ENCODE data around the gene SSRP1.

- no peak for TF ChIP-seq EZH2 (IDR thresholded peaks at IDR 0.05)
- TF ChIP-seq POLR2AphosphoS5 (IDR thresholded peaks at IDR 0.05; ENCODE audit: borderline replicate concordance, low read depth, low read length), result no peak
Observed at GRCh38 chr11:57310630-57311086, 25.0 kb downstream of the SSRP1 start.

All from SK-N-MC (cell line).